HG02642 (cell line): ENCODE data around the gene ZDHHC7.

ENCODE experiments used
- ATAC-seq: cut with Tn5 transposase; IDR thresholded peaks from one replicate; pipeline ENCODE4 v1.9.1; 2021; ENCODE audit warnings: mild to moderate bottlenecking; ENCODE audit not compliant: unreplicated experiment, poor library complexity

The ZDHHC7 gene

GRCh38 chr16:85026703-85027102 is 15.4 kb upstream of the ZDHHC7 start:
- no peak for ATAC-seq

- ATAC-seq, result no peak
These were observed 14.7 kb upstream of the ZDHHC7 start for GRCh38 chr16:85025781-85026653.

DNA sequence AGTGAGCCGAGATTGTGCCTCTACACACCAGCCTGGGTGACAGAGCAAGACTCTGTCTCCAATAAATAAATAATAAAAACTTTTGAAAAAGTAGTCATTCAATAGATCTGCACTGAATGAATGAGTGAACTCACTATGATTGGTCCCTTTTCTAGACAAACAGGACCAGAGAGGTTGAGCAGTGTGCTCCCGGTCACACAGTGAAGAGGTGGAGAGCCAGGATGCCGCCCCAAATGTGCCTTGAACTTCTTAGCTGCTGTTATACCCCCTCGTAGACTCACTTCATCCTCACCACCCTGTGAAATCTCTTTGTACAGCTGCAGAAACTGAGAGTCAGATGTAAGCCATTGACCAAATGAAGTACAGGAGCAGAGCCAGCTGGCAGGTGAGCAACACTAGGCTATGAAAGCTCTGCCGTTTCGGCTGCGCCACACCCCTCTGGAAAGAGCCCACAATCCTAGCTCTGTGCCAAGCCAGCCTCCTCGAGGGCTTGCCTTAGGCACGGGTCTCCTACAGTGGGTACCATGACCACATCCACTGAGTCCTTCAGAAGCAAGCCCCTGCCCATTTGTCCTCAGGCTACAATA is 8.4 kb upstream of the ZDHHC7 start:
- ATAC-seq, result no peak

- no peak for ATAC-seq
These were observed 7.3 kb upstream of the ZDHHC7 start for GRCh38 chr16:85018529-85019236.

DNA sequence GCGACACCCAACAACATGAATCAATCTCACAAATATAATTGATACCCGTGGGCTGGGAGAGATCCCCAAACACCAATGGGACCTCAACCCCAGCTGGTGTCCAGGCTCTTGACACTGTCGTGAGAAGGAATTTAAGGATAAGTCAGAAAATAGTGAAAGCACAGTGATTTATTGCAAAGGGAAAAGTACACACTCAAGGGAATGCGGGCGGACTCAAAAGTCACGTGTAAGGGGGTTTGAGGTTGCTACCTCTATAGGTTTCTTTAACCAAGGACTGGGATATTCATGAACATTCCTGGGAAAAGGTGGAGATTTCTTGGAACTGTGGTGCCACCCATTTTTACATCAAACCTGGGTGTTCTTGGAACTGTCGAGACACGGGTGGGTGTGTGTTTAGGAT is 6.3 kb upstream of the ZDHHC7 start:
- no peak for ATAC-seq

DNA sequence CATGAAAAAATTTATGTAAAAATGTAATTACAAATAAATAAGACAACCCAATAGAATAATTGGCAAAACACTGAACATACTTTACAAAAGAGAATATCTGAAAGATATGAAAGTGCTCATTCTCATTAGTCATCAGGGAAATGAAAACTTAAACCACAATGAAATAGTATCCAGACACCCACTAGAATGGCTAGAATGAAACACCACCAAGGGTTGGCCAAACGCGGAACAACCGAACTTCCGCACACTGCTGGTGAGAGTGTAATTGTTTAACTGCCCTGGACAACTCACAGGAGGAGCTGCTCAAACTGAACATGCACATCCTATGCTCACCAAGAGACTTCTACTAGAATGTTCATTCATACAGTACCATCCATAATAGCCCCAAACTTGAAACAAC is 5.8 kb upstream of the ZDHHC7 start:
- ATAC-seq, result no peak

DNA sequence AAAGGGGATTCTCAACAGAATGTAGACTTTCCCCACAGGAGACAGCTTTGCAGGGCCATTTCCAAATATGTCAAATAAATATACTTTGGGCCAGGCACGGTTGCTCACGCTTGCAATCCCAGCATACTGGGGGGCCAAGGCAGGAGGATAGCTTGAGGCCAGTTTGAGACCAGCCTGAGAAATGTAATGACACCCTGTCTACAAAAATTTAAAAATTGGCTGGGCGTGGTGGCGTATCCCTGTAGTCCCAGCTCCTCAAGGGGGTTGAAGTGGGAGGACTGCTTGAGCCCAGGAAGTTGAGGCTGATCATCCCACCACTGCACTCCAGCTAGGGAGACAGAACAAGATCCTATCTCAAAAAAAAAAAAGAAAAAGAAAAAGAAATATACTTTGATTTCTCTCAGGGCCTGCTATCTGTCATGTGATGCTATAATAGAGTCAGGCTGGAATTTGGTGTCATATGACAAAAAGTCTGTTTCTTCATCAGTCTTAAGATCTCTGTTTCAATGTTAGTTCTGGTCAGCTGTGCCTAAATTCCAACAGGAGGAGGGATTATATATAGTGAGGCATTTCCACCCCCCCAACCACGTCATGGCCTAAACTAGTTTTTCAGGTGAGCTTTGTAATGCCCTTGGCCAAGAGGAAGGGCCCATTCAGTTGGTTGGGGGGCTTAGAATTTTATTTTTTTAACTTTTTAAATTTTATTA is 4.3 kb upstream of the ZDHHC7 start:
- ATAC-seq, result no peak

- no peak for ATAC-seq
These were observed 3.0 kb upstream of the ZDHHC7 start for GRCh38 chr16:85014311-85014710.

DNA sequence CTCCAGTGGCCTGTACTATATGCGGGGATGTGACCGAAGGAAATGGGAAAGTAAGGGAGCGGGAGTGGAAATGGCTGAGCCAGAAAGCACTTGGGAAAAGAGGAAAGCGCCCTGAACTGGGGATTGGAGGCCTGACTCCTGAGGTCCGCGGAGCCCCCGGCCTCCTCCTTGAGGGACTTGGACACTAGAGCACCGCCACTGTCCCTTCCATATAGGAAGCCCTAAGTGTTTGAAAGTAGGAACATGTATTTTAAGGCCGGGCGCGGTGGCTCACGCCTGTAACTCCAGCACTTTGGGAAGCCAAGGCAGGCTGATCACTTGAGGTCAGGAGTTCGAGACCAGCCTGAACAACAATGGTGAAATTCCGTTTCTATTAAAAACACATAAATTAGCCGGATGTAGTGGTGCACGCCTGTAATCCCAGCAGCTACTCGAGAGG is 530 bp upstream of the ZDHHC7 start:
- ATAC-seq, result no peak

GRCh38 chr16:85010446-85010930 is 847 bp downstream of the ZDHHC7 start:
- no peak for ATAC-seq

GRCh38 chr16:85008271-85008670 is 3.1 kb downstream of the ZDHHC7 start:
- no peak for ATAC-seq

DNA sequence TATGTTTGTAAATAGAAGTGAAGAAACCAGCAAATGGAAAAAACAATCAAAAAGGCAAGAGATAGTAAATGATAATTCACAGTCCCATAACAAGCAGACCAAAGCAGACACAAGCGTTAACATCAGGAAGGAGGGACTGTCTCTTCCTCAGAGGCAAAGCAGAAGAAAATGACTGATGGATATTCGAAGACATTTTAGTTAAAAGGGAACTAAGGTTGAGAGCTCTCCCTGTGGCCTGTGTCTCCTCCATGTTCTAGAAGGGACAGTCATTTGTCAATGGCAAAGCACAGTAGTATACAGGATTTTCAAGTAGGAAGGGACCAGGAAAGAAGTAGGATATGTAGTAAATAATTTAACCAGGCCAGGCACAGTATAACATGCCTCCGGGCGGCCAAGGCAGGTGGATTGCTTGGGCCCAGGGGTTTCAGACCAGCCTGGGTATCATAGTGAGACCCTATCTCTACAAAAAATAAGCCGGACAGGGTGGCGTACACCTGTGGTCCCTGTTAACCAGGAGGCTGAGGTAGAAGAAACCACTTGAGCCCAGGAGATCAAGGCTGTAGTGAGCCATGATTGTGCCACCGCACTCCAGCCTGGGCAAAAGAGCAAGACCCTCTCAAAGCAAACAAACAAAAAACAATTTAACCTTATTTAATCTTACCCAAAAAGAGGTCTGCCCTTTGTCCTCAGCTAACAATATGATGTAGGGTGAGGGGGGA is 3.7 kb downstream of the ZDHHC7 start:
- ATAC-seq, result no peak

DNA sequence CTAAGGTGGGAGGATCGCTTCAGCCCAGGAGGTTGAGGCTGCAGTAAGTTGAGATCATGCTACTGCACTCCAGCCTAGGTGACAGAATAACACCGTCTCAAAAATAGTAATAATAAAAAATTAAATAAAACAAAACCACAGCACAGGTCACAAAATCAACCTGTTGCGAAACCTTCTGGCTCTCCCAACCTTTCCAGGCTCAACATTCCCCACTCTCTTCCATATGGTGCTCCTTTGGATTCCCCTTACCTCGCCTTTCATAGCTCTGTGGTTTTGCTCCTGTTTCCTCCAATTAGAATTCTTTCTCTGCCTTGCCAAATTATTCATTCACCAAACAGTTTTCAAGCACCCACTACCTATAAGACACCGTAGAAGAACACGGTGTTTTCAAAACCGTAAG is 4.7 kb downstream of the ZDHHC7 start:
- no peak for ATAC-seq

DNA sequence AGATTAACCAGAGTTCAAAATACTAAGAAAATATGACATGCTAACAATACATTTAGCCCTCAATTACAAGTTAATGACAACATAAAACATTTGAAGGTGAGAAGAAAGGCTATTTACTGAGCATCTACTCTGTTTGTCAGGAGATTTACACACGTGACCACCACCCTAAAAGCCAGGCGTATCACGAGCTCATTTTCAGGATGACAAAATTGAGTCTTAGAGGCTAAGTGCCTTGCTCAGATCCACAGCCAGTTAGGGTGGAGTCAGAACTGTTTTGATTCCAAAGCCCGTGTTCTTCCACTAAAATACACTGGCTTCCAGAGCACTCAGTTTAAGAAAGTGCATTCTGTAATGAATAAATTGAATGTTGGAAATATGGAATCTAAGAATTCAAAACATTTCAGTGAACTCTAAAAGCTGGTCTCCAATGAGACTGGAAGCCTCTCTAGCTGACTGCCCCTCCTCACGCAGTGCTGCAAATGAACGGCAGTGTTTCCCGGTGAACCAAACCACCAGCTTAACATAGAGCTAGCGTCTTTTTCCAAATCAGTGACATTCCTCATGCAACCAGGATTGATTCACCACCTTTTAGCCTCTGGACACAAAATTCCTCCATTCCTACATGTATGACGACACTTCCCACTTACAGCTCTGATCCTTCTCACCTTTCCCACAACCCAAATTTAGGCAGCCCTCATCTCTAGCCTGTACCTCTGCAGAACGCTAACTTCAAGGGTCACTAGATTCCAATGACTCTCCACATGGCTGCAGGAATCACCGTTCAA is 5.9 kb downstream of the ZDHHC7 start:
- no peak for ATAC-seq

DNA sequence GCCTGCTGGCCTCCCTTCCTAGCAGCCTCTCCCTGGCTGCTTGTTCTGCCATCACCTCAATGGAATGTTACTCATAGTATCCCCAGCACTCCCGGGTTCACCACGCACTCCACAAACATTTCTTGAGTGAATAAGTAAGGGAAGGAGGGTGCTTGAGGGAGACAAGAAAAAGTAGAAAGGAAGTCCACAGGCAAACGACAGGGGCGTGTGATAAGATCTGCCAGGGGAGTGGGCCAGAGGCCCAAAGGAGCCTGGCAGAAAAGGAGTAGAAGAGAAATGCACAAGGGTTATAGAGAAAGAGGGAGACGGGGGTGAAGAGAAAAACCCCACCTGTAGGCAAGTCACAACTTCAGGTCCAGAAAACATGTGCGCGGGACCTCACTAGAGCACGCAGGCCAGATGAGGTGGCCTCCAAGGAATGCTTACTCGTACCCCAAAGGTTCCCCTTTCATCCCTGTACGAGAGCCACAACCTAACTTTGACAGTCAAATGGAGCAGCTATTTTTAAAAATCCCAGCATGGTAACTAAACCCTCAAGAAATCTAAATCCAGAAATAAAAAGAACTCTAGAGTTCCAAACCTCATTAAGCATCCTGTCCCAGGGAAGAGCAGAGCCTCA is 6.6 kb downstream of the ZDHHC7 start:
- ATAC-seq, result no peak

DNA sequence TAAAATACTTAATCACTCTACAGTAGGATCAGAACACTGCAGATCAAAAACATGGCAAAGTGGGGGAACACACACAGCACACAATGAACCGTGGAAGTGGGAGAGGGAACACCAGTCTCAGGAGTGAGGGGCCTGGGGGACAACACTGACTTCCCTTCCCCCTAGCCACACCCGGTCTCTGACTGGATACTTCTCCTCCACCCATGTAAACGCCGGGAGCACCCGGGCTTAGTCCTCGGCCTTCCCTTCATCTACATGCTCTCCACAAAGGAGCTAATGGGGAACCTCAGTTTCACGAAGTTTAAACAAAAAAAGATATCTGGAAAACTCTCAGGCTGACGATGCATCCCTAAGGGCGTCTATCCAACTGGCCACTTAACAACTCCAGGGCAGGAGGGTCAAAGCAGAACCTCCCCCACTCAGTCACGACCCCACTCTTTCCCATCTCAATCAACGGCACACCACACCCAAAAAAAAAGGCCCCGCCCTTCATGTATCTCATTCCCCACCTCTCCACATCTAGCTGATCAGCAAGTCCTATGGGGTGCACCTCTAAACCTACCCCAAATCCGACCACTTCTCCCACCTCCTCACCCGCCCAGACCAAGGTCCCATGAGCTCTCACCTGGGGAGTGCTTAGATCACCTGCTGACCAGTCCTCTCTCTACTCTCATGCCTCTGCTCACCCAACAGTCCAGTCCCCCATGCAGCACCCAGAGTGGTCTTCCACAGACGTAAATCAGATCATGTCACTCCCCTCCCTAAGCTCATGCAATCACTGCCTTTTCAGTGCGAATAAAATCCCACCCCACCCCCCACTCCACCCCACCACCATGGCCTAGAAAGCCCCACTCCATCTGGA is 7.4 kb downstream of the ZDHHC7 start:
- ATAC-seq, result no peak

DNA sequence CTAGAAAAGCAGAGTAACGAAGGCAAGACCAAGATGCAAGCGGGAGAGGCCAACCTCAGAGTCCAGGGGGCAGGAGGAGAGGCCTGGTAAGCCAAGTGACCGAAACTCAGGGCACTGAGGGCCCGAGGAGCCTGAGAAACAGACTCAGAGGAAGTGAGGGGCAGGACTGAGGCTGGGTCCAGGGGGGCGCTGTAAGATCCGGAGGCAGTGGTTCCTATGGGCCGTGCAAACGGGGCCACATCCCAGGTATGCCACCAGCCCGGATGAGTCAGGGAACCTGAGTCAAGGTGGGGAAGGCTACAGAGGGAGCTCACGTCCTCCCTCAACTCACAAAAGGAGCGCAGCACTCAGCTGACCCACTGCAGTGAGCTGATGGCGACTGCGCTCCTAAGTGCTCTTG is 8.3 kb downstream of the ZDHHC7 start:
- ATAC-seq, result no peak

- ATAC-seq, result no peak
These were observed 8.7 kb downstream of the ZDHHC7 start for GRCh38 chr16:85002608-85003007.
